LoVo (cell line): ENCODE measurements around the gene RAB36.

Experiments used
- DNase-seq: peaks from one replicate; pipeline ENCODE4 v3.0.0-alpha.2; 2016; ENCODE audit warnings: low spot score

Gene RAB36

DNA sequence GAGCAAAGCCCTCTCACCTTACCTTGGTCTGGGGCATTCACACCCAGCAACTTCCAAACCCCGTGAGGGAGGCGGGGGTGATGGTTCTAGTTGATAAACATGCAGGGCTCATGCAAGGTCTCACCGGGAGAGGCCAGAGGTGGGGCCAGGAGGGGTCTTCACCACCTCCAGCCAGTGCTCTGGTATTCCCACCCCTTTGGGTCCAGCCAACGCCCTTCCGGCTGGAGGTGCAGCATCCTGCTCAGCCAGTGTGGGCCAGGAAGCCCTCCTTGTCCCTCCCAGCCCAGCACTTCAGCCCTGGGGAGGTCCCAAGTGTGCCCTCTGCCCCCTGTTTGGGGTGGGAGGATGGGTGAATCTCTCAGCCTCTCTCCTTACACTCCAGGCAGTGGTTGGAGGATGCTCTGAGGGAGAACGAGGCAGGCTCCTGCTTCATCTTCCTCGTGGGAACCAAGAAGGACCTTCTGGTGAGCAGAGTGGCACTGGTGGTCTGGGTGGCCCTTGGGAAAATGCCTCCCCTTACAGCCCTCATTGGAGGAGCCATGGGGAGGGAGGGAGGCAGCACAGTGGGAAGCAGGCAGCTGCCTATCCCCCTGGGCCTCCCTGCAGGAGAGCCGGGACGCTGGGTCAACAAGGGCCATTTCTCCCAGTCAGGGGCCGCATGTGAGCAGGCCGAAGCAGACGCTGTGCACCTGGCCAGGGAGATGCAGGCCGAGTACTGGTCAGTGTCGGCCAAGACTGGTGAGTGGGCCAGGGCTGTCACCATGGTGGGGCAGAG, 13.4 kb downstream of the RAB36 start:
- no peak for DNase-seq

GRCh38 chr22:23159291-23159630, 14.0 kb downstream of the RAB36 start:
- no peak for DNase-seq

DNA sequence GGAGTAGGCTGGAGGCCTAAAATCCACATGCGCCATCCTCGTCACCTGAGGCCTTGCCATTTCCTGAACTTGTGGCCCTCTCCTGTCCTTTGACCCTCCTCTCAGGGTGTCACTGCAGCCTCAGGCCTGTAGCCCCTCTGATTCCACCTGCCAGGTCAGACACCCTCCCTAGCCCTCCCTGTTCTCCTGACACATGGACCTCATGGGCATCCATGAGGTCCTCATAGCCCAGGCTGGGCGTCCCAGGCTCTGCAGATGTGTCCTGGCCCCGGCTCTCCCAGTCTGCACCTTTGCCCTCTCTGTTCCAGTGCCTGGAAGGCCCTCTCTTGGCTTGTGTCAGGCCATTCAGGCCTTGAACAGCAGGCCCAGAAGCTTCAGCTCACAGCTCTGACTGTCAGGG, 15.8 kb downstream of the RAB36 start:
- no peak for DNase-seq

DNA sequence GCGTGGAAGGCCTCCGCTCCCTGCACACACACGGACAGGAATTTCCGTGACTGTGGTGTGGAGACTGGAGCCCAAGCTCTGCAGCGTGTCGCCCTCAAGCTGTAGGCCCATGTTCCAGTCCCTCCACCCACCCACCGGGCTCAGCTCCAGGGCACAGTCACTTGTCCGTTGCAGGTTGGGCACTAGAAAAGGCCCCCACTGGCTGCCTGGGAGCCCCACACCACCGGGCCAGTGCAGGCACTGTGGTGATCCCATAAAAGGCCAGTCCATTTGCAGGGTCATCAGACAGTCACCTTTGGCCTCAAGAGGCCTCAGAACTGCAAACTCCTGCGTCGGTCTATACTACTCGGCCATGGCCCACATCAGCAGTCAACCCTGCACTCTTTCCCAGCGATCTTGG, 16.3 kb downstream of the RAB36 start:
- no peak for DNase-seq

DNA sequence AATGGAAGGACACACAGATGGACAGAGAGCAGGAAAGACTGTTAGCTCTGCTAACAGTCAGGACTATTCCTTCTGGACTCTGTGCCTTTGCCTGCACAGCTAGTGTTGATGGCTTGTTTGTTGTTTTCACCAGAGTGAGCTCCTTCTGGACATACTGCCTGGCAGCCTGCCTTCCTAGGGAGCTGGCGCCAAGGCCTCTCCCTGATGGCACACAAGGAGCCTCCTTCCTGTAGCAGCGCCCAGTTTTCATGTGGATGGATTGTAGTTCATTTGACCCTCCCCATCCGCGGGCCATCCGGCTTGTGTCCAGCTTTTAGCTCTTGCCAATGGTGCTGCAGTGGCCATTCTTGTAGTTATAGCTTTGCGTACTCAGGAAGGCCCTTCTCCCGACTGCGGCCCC, 18.4 kb downstream of the RAB36 start:
- DNase-seq = no peak

DNA sequence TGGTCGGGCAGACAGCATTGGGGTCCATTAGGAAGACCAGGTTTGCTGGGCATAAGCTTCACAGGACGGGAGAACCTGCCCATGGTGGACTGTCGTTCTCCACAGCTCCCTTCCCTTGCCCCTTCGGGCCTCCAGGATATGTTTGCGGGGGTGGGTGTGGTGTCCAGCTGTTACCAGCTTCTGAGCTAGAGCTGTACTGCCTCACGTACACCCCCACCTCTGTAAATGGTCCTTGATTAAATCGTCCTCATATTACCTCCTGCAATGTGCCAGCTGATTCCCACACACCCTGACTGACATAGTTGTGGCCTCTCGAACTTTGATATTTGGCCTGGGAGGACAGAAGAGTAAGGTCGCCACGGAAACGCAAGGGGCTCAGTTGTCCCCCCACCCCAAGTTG, 18.8 kb downstream of the RAB36 start:
- DNase-seq = no peak

- DNase-seq = no peak
These were observed 21.0 kb downstream of the RAB36 start for GRCh38 chr22:23166042-23166831.

- DNase-seq = no peak
These were observed 21.8 kb downstream of the RAB36 start for GRCh38 chr22:23166841-23167616.

DNA sequence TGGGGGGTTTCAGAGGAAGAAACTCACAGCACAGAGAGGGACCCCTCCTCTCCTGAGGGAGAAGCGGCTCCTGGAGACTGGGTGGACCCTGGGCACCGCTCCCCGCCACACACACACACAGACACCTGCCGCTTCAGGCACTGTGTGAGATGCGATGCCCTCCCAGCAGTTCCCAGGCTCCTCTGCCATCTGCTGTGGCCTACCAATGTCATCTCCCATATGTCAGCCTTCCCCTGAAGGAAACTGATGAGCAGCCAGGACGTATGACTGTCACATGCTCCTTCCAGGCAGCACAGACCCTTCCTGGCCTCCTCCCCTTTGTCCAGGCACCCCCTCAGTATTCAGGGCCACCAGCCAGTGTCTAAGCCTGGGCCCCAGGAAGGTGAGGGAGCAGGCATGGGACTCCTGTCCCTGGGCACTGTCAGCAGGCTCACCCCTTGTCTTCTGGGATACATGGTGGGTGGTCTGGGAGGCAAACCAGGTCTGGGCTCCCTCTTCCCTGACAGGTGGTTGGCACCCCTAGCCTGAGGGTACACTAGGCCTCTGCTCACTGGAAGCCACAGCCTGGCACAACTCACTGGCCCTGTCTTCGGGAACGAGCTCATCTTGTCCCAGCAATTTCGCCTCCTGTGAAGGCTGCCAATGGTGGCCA, 23.2 kb downstream of the RAB36 start:
- DNase-seq = no peak

GRCh38 chr22:23169043-23169406, 23.7 kb downstream of the RAB36 start:
- DNase-seq = no peak

DNA sequence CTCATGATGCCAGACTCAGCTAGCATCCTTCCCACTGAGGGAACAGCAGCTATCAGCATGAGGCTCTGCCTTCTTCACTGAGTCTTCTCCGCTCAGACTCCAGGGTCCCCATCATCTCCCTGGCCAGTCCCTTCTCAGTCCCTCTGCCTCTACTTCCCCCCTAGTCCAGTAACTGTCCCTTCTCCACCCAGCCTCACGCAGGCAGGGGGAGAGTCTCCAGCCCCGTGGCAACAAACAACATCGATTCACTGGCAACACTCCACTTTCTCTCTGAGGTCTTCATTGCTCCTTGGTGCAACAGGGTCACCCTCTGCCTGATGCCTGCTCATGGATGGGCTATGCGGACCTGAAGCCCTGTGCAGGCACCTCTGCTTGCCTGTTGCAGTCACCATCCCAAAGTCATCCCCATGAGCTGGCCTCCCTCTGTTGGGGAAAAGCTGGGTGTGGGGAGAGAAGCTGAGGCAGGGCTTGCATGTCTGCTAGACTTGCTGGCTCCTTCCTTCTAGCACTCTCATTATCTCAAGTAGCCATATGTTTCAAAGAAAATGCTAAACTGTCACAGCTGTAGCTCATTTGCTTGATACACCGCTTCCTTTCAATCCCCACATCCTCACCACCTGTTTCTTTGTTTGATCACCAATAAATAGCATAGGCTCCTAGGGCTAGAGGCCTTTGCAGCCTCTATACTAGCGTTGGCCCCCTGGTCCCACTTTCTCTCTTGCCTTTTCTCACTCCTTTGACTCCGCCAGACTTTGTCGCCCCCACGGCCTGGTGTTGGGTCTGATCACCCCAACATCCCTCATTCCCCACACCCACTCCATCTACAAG, 30.8 kb downstream of the RAB36 start:
- no peak for DNase-seq

DNA sequence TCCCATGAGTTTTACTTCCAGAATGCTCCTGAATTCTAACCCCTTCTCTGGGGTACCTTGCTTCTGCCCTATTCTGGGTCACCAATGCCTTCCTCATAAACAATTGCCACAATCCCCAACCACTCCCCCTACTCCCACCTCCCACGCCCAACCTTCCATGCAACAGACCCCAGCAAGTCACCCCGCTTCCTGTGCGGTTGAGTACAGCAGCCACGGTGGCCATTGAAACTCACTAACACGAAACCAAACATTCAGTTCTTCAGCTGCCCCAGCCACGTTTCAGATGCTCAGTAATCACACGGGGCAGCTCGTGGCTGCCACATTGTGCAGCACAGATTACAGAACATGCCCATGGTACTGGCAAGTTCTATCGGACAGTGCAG, 31.4 kb downstream of the RAB36 start:
- DNase-seq = no peak

DNA sequence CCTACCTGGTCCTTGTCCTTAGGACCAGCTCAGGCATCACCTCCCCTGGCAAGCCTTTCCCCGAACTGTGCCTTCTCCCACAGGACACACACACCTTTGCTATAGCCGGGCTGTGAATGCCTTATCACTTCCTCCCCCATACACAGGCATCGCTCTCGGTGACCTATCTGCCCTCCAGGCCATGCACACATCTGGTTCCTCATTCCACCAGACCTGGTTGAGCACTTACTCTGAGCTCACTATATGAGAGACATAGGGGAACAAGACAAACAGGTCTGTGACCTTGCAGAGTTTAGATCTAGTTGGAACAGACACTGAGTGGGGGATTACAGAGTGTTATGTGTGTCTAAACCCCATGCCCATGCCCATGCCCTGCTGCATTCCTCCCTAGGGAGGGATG, 31.9 kb downstream of the RAB36 start:
- DNase-seq = no peak

DNA sequence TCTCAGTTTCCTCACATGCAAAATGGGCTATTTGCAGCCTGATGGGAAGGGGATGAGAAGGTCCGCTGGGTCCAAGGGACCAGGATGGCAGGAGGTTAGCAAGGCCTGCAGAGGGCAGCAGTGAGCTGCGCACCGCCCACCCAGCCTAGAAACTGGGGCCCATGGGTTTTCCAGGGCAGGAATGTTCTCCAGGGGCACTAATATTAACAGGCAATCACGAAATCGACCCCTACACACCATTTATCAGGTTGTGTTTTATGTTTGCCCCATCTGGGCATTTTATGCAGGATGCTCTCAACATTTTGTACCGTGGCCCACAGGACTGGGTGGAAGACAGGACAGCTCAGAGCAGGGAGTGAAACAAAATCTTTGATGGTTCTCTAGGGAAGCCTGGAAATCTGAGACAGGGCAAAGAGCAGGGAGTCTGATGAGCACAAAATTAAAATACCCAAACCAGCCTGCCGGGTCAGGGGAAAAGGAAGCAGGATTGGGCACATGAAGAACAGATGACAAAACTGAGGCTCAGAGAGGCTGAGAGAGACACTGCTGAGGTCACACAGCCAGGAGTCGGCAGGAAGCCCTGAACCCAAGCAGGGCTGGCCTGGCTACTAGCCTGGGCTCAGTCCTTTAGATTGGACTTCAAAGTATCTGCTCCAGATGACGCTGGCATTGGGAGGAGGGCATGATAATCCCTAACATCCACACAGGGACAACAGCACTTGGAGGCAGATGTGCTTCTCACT, 33.4 kb downstream of the RAB36 start:
- DNase-seq = peak; percentile 53

GRCh38 chr22:23179381-23180299, 34.4 kb downstream of the RAB36 start:
- DNase-seq = no peak

DNA sequence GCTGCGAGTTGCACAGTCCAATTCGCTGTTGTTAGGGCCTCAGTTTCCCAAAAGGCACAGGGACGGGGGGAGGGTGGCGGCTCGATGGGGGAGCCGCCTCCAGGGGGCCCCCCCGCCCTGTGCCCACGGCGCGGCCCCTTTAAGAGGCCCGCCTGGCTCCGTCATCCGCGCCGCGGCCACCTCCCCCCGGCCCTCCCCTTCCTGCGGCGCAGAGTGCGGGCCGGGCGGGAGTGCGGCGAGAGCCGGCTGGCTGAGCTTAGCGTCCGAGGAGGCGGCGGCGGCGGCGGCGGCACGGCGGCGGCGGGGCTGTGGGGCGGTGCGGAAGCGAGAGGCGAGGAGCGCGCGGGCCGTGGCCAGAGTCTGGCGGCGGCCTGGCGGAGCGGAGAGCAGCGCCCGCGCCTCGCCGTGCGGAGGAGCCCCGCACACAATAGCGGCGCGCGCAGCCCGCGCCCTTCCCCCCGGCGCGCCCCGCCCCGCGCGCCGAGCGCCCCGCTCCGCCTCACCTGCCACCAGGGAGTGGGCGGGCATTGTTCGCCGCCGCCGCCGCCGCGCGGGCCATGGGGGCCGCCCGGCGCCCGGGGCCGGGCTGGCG, 35.1 kb downstream of the RAB36 start, which contains the start of gene BCR:
Gene BCR (plus strand): TSS at position 209 of the 592 bp plus-strand sequence. CDS start 452 bp downstream, outside the sequence.
- peak; percentile 70 for DNase-seq

- no peak for DNase-seq
These were observed 35.8 kb downstream of the RAB36 start for GRCh38 chr22:23180893-23181720.

GRCh38 chr22:23181721-23182308, 36.5 kb downstream of the RAB36 start:
- DNase-seq = no peak
